ENCODE data around the gene PARD3. TPM values are rescaled to one million over a fixed set of nuclear protein-coding genes. Genes with fewer than 3 reads are reported as not detected.

The PARD3 gene
- total RNA-seq, 3 donors from 2014 or later (not counting 1 experiment from before 2014, with no cell fraction given) = 0.14 to 0.49 (median 0.38) TPM

GRCh38 chr10:34384372-34384771, 430.7 kb downstream of the PARD3 start:
- H3K4me3 ChIP-seq (ENCODE audit: low read length) = no peak overlapping the region
- H3K4me1 ChIP-seq (ENCODE audit: control insufficient read depth, insufficient read depth, low read length) = no peaks in the 10 kb centered on the region
- Mint-ChIP-seq H3K36me3 (no peaks in the 10 kb centered on the region), H3K27ac (no peak overlapping the region), H3K9me3 (no peaks in the 10 kb centered on the region), H3K4me3 (no peak overlapping the region), H3K4me1 (no peaks in the 10 kb centered on the region), H3K27me3 (ENCODE audit: low read depth in 2 of 2) (peaks cover 0 to 11% of the 10 kb centered on the region in 2 donors)
- TF ChIP-seq, protein P1, sequence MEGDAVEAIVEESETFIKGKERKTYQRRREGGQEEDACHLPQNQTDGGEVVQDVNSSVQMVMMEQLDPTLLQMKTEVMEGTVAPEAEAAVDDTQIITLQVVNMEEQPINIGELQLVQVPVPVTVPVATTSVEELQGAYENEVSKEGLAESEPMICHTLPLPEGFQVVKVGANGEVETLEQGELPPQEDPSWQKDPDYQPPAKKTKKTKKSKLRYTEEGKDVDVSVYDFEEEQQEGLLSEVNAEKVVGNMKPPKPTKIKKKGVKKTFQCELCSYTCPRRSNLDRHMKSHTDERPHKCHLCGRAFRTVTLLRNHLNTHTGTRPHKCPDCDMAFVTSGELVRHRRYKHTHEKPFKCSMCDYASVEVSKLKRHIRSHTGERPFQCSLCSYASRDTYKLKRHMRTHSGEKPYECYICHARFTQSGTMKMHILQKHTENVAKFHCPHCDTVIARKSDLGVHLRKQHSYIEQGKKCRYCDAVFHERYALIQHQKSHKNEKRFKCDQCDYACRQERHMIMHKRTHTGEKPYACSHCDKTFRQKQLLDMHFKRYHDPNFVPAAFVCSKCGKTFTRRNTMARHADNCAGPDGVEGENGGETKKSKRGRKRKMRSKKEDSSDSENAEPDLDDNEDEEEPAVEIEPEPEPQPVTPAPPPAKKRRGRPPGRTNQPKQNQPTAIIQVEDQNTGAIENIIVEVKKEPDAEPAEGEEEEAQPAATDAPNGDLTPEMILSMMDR (IDR thresholded peaks at IDR 0.05) = no peak
- WGBS (ENCODE audit: insufficient coverage) = 96% methylated on average over 3 of the region's 4 CpGs
- intact Hi-C loops (cut with micrococcal nuclease) = no loop called here
- H3K27ac ChIP-seq (ENCODE audit: low read length) = no peak overlapping the region
- no peaks in the 10 kb centered on the region for H3K9me3 ChIP-seq (ENCODE audit: control insufficient read depth, insufficient read depth, low read length)
- ATAC-seq (no peak), DNase-seq (no peak)
- H3K36me3 ChIP-seq (ENCODE audit: control insufficient read depth, insufficient read depth, low read length) = no peaks in the 10 kb centered on the region
- H3K27me3 ChIP-seq (ENCODE audit: control insufficient read depth, insufficient read depth, low read length) = no peaks in the 10 kb centered on the region

DNA sequence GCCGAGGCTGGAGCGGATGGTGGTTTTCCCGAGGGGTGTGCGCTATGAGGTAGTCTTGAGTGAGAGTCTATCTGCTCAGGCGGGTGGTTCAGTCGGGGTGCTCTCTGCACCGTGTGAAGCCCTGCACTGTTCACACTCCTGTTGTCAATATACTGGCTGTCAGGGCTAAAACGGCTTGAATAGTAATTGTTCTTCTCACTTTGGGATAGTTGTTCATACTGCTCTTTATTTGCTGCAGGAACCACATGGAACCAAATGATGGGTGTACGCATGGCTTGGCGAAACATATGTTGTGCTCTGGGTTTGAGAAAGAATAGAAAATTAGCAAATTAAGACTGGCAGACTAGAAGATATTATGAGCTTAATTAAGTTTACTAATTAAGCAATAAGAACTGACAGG, 432.5 kb downstream of the PARD3 start:
- WGBS (ENCODE audit: insufficient coverage) = 96% methylated on average over 10 of the region's 10 CpGs
- no peaks in the 10 kb centered on the region for H3K9me3 ChIP-seq (ENCODE audit: control insufficient read depth, insufficient read depth, low read length)
- Mint-ChIP-seq H3K36me3 (no peaks in the 10 kb centered on the region), H3K27ac (no peak overlapping the region), H3K4me3 (no peak overlapping the region), H3K27me3 (ENCODE audit: low read depth in 2 of 2) (peaks cover 0 to 1% of the 10 kb centered on the region in 2 donors), H3K9me3 (no peaks in the 10 kb centered on the region), H3K4me1 (no peaks in the 10 kb centered on the region)
- TF ChIP-seq, protein P1 (IDR thresholded peaks at IDR 0.05) = no peak
- H3K27ac ChIP-seq (ENCODE audit: low read length) = no peak overlapping the region
- H3K4me1 ChIP-seq (ENCODE audit: control insufficient read depth, insufficient read depth, low read length) = no peaks in the 10 kb centered on the region
- intact Hi-C loops (cut with micrococcal nuclease) = no loop called here
- no peaks in the 10 kb centered on the region for H3K27me3 ChIP-seq (ENCODE audit: control insufficient read depth, insufficient read depth, low read length)
- no peak overlapping the region for H3K4me3 ChIP-seq (ENCODE audit: low read length)
- no peak for DNase-seq
- no peak for ATAC-seq
- H3K36me3 ChIP-seq (ENCODE audit: control insufficient read depth, insufficient read depth, low read length) = no peaks in the 10 kb centered on the region

DNA sequence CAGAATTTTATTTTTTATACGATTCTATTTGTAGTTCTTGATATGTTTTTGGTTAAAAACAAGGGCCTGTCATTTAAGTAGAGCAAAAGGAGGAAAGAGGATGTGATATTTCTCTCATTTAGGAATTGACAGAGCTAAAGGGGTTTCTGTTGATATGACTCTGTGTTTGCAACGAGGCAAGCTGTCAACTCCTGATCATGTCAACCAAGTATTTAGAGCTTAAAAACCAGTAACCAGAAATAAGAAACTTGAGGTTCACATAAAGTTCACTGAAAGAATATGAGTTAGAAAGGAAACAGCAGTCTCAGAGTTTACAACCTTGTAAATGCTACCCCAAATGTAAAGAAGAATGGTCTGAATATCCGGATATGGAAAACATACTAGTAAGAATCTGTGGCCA, 434.2 kb downstream of the PARD3 start:
- DNase-seq = no peak
- Histone ChIP-seq H3K27ac (ENCODE audit: low read length) (no peak overlapping the region), H3K27me3 (ENCODE audit: control insufficient read depth, insufficient read depth, low read length) (no peaks in the 10 kb centered on the region), H3K4me3 (ENCODE audit: low read length) (no peak overlapping the region), H3K36me3 (ENCODE audit: control insufficient read depth, insufficient read depth, low read length) (no peaks in the 10 kb centered on the region), H3K4me1 (ENCODE audit: control insufficient read depth, insufficient read depth, low read length) (no peaks in the 10 kb centered on the region), H3K9me3 (ENCODE audit: control insufficient read depth, insufficient read depth, low read length) (no peaks in the 10 kb centered on the region)
- Mint-ChIP-seq H3K36me3 (no peaks in the 10 kb centered on the region), H3K27ac (no peak overlapping the region), H3K9me3 (no peaks in the 10 kb centered on the region), H3K4me3 (no peak overlapping the region), H3K4me1 (no peaks in the 10 kb centered on the region), H3K27me3 (ENCODE audit: low read depth in 2 of 2) (no peaks in the 10 kb centered on the region)
- intact Hi-C loops (cut with micrococcal nuclease) = no loop called here
- TF ChIP-seq, protein P1 (IDR thresholded peaks at IDR 0.05) = no peak
- no peak for ATAC-seq
- 93% methylated on average over 1 of the region's 3 CpGs for WGBS (ENCODE audit: insufficient coverage)

GRCh38 chr10:34378297-34378696, 436.8 kb downstream of the PARD3 start:
- Mint-ChIP-seq H3K27ac (no peak overlapping the region), H3K4me1 (peaks cover 6 to 9% of the 10 kb centered on the region in 2 donors), H3K36me3 (no peaks in the 10 kb centered on the region), H3K27me3 (ENCODE audit: low read depth in 2 of 2) (no peaks in the 10 kb centered on the region), H3K4me3 (no peak overlapping the region), H3K9me3 (peaks cover 0 to 2% of the 10 kb centered on the region in 2 donors)
- TF ChIP-seq, protein P1 (IDR thresholded peaks at IDR 0.05) = no peak
- Histone ChIP-seq H3K9me3 (ENCODE audit: control insufficient read depth, insufficient read depth, low read length) (no peaks in the 10 kb centered on the region), H3K36me3 (ENCODE audit: control insufficient read depth, insufficient read depth, low read length) (no peaks in the 10 kb centered on the region), H3K4me1 (ENCODE audit: control insufficient read depth, insufficient read depth, low read length) (peaks cover 4% of the 10 kb centered on the region), H3K4me3 (ENCODE audit: low read length) (no peak overlapping the region), H3K27ac (ENCODE audit: low read length) (no peak overlapping the region), H3K27me3 (ENCODE audit: control insufficient read depth, insufficient read depth, low read length) (no peaks in the 10 kb centered on the region)
- ATAC-seq = no peak
- intact Hi-C loops (cut with micrococcal nuclease) = no loop called here
- no peak for DNase-seq
